ENCODE results near the gene MEX3A.
A peak's percentile ranks its signal among the peaks of the same experiment; 100 is the strongest.
"Not testable (repeated sequence)": the region's sequence is repeated elsewhere in the genome, so short reads cannot be mapped to it uniquely, and the experiment has no call there.

Gene MEX3A, protein sequence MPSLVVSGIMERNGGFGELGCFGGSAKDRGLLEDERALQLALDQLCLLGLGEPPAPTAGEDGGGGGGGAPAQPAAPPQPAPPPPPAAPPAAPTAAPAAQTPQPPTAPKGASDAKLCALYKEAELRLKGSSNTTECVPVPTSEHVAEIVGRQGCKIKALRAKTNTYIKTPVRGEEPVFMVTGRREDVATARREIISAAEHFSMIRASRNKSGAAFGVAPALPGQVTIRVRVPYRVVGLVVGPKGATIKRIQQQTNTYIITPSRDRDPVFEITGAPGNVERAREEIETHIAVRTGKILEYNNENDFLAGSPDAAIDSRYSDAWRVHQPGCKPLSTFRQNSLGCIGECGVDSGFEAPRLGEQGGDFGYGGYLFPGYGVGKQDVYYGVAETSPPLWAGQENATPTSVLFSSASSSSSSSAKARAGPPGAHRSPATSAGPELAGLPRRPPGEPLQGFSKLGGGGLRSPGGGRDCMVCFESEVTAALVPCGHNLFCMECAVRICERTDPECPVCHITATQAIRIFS

GRCh38 chr1:156082309-156083091 is at the start of gene MEX3A:
Gene MEX3A, minus strand, starts transcription at chr1:156082465. Its CDS starts 467 bp downstream, at chr1:156081998.
- DNase-seq, result peak; percentile 17 to 34 (median 19)

- DNase-seq, result no peak
Observed at GRCh38 chr1:156130578-156130942, 48.3 kb upstream of the MEX3A start.

DNA sequence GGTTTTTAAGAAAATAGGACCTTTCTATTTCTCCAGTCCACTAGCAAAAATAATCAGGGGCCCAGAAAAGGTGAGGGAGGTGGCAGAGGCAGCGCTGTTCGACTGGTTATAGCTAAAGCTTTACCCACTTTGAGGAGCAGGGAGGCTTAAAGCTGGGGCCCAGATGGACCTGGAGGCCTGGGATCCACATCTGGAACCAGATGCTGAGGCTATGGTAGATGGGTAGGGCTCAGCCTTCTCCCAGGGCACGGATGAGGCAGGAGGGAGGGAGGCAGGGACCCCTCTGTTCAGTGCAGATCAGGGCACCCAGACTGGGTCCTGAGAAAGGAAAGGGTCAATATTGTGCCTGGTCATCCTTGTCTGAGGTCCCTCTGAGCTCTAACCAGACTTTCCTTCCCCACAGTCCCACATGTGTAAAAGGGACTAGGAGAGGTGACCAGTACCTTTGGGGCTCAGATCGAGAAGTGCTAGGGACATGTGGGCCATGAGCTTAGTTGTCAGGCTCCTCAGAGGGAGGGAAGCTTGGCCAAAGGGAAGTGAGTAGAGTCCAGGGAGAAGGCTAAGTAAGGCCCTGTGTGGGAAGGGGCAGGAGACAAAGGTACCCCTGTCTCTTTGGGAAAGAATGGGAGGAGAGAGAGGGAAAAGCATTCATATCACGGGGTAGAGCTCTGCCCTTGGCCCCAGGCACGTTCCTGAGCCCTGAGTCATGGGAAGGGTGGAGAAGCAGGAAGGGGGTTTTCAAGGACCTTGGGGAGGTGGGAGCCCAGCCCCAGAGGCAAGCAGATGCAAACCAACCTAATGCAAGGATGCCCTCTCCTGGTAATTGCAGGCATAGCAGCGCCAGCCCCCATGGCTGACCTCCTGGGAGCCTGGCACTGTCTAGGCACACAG is 47.7 kb upstream of the MEX3A start:
- DNase-seq, result peak; percentile 22 to 75 (median 54)

DNA sequence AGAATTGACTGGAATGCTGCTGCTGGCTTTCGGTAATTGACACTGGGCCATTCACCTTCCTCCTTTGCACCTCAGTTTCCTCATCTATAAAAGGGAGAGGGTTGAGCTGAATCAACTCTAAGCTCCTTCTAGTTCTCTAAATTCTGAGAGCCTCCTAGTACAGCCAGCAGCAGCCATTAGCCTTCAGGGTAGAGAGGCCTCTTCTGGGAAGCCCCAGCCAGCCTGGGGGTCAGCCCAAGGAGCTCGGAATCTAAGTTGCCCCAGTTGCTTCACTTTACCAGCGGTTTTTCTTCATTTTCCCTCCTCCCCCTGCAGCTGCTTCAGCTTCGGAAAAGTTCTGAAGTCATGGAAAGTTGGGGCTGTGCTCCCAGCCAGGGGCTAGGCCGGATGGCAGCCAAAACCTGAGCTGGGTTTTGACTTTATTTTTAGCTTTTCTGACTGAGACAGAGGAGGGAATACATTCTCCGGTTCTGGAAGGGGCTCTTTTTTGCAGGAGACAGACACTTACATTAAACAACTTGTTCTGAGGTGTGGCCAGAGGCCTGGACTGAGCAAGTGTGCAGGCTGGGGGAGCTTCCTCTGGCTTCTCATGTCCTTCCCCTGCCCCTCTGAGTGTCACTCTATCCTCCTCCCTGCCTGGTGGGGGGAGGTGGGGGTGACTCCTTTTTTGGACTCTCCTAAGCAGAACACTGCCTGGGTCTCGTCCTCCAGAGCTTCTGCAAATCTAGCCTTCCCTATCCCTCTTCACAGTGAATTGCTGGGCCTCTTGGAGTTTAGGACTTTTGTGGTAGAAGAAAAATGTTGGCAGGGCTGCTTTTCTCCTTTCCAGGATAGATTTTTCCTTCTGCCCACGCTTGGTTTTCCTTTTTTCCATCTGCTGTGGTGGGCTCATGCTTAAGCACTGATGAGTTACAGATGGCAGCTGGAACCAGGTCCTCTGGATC is 46.7 kb upstream of the MEX3A start:
- DNase-seq, result no peak

- DNase-seq, result no peak
Observed at GRCh38 chr1:156128308-156128653, 46.0 kb upstream of the MEX3A start.

- DNase-seq, result peak; percentile 13 to 55 (median 31)
Observed at GRCh38 chr1:156126630-156127534, 44.6 kb upstream of the MEX3A start.

DNA sequence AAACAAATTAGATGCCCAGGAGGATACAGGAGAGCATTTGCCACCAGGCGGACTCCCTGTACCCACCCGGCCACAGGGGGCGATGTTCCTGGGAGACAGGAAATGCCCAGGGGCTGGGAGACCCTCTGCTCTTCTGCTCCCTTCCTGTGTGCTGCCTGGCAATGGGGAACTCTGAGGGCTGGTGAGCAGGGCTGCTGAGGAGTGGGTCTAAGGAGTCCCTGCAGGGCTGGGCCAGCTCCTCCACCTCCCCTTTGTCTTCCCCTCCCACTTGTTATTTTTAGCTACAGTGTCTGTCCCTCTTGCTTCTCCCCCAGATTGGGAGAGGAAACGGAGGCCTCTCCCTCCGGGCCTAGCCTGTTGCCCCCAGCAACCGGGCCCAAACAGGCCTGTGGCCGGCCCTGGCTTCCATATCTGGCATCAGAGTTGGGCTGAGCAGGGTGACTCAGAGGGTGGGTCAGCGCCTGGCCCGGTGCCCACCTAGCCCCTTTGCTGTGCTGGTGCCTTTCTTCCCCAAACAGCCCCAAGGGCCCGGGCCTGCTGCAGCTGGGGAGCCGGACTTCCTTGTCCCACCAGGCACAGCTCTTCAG is 43.9 kb upstream of the MEX3A start:
- DNase-seq, result no peak

- not testable (repeated sequence) for DNase-seq
Observed at GRCh38 chr1:156125544-156125943, 43.3 kb upstream of the MEX3A start.

- no peak for DNase-seq
Observed at GRCh38 chr1:156124557-156125483, 42.6 kb upstream of the MEX3A start.

GRCh38 chr1:156123356-156124196 is 41.3 kb upstream of the MEX3A start:
- peak in 2 of 4 experiments; percentile 22 to 28 for DNase-seq

DNA sequence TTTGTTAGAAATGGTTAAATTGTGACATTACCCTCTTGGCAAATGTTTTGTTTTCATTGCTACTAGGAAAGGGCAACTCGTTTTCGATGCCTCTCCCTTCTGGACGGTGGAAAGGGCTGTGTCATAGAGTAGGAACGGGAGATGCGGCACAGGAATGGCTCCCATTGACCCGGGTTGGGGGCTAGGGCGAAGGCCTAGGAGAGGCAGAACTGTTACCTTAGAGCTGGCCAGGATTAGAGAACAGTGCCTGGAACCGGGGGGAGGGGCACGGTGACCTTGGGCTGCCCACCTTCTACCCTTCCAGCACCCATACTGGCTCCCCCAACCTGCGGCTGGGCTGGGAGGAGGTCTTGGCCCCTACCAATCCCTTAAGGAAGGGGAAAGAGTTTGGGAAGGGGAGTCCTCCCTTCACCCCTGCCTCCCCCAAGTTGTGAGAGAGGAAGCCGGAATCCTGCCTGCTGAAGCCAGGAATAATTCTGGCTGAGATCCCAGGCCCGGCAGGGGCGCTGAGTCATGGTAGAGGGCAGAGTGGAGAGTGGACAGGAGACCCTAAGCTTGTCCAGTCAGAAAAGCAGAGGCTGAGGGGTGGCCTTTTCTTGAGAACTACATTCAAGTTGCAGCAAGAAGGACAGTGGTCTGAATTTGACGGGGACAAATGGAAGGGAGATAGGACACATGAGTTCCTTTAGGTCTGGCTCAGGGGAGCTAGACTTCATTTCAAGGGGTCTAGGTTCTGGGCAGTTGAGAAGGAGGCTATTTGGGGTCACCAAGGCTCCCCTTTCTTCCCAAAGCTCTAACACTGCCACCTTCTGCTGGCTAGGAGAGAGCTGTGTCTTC is 40.5 kb upstream of the MEX3A start:
- no peak for DNase-seq

DNA sequence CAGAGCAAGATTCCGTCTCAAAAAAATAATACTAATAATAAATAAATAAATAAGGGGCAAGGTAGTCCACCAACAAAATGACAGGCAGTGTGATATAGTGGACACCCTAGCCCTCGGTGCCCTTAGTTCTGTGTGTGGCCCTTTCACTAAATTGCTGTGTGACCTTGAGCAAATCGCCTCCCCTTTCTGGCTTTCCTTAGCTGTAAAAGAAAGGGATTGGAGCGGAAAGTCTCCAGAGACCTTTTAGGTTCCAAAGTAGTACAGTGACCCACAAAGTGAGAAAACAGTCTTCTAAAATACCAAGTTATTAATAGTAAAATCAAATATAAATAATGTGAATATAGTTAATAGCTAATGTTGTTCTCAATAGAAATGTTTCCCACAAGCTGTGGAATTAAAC is 39.8 kb upstream of the MEX3A start:
- no peak for DNase-seq

DNA sequence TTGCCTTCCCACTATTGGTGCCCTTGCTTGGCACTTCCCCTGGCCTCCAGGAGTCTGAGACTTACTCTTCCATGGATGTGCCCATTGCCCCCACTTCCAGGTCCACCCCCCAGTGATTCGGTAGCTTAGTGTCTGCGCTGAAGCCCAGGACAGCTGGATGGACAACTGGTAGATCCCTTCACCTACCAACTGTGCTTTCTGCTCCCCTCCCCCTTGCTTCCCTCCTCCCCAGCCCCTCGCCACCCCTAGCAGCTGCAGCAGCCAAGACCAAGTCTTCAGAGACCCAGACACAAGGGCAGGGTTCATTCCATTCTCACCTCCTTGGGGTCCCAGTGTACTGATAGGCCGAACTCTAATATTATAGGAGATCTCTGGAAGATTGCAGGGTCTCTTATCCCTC is 39.2 kb upstream of the MEX3A start:
- no peak for DNase-seq

DNA sequence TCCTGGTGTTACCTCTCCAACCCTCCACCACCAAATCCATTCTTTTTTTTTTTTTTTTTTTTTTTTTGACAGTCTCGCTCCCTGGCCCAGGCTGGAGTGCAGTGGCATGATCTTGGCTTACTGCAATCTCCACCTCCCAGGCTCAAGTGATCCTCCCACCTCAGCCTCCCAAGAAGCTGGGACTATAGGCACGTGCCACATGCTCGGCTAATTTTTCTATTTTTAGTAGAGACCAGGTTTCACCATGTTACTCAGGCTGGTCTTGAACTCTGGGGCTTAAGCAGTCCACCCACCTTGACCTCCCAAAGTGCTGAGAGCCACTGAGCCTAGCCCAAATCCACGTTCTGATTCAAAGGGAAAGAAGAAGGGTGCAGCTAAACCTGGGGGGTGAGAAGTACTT is 38.7 kb upstream of the MEX3A start:
- not testable (repeated sequence) for DNase-seq

DNA sequence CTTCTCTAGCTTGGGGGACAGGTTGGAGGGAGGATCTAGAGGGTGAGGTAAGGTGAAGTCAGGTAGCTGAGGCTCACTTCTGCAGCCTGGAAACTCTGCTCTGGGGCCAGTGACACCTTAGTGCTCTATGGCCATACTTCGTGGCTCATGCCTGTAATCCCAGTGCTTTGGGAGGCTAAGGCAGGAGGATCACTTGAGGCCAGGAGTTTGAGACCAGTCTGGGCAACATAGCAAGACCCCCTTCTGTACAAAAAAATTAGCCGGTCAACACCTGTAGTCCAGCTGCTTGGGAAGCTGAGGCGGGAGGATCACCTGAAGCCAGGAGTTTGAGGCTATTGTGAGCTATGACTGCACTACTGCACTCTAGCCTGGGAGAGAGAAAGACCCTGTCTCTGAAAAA is 38.1 kb upstream of the MEX3A start:
- no peak for DNase-seq

DNA sequence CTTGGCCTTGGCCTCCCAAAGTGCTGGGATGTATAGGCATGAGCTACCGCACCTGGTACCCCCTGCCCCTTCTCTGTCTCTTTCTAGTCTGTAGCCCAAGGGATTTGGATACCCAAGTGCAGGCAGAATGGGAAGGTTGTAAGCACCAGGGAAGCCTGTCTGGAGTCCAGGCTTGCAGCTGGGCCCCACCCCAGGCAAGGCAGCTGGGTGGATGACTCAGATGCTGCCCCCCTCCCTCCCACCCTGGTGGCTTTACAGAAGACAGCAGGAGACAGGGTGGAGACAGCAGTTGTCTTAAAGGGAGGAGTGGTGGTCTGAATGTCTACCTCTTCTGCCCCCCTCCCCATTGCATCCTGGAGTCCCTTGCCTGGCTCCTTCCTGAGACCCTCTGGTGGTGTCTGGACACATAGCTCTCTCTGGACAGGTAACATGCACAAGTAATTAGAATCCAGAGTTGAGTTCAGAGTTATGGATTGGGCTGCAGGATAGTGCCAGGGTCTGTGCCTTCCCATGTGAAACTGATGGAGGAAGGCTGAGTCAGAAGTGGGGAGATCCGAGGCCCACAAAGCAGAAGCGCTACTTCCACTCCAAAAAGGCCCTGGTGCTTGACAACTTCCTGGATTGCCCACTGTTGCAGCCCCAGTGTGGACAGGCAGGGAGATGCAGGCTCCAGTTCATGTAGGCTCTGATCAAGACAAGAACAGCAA is 37.4 kb upstream of the MEX3A start:
- no peak for DNase-seq

Data from activated CD4-positive, CD25-positive, alpha-beta regulatory T cell (primary cell).